T-helper 1 cell treated with Interleukin-12 subunit alpha and Interleukin-12 subunit beta and Interleukin-4 antibody, amounts not matched to agents 30 μg/mL and 1 μg/mL, for 36 hours (primary cell): ENCODE results near the gene LDB3.

Source experiments
- H3K27ac Mint-ChIP-seq: one replicate; pipeline ENCODE4 v1.8.0; 2021; ENCODE audit warnings: mild to moderate bottlenecking, mixed read lengths
- H3K27me3 Mint-ChIP-seq: one replicate; pipeline ENCODE4 v1.8.0; 2021; ENCODE audit warnings: low read depth, mixed read lengths
- H3K36me3 Mint-ChIP-seq: one replicate; pipeline ENCODE4 v1.8.0; 2021; ENCODE audit warnings: low read depth, mixed read lengths
- H3K4me1 Mint-ChIP-seq: one replicate; pipeline ENCODE4 v1.8.0; 2021; ENCODE audit warnings: low read depth, mixed read lengths
- H3K4me3 Mint-ChIP-seq: one replicate; pipeline ENCODE4 v1.8.0; 2021; ENCODE audit warnings: mild to moderate bottlenecking, moderate library complexity, mixed read lengths
- H3K9me3 Mint-ChIP-seq: one replicate; pipeline ENCODE4 v1.8.0; 2021; ENCODE audit warnings: mixed read lengths

Gene LDB3

DNA sequence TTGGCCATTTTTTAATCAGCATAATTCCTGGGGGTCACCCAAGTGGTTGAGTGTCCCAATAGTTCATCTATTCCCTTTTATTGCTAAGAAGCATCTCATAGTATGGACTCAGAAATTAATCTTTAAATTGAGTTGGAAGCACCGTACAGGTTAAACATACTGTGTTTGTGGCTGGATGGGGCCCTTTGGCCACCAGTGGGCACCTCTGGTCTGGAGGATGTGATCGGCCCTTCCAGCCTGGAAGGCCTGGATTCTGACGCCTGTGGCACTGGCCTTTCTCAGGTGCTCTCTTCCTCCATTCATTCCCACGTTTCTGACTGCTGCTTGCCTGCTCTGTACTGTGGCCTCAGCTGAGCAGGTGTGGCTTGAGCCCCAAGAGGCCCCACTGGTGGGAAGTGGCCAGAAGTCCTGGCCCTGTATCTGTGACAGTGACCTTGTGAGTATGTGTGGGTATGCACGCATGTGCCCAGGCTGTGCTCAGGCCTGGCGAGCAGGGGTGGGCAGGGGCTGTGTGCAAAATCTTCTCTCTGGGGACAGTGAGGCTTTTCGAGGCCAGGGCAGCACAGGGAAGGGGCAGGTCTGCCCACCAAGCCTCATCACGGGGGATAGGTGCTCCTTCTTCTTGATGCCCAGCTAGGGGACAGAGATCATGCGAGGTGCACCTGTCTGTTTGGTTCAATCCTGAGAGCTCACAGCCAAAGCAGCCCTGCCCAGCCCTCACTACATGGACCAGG, 30.1 kb downstream of the LDB3 start:
- no peaks in the 10 kb centered on the region for H3K36me3 Mint-ChIP-seq
- H3K27me3 Mint-ChIP-seq, result peaks cover 17% of the 10 kb centered on the region
- no peaks in the 10 kb centered on the region for H3K9me3 Mint-ChIP-seq
- no peak overlapping the region for H3K4me3 Mint-ChIP-seq
- H3K27ac Mint-ChIP-seq, result no peak overlapping the region
- no peaks in the 10 kb centered on the region for H3K4me1 Mint-ChIP-seq

GRCh38 chr10:86699125-86699524, 30.8 kb downstream of the LDB3 start:
- H3K27me3 Mint-ChIP-seq, result peaks cover 17% of the 10 kb centered on the region
- no peaks in the 10 kb centered on the region for H3K9me3 Mint-ChIP-seq
- no peaks in the 10 kb centered on the region for H3K4me1 Mint-ChIP-seq
- no peak overlapping the region for H3K4me3 Mint-ChIP-seq
- H3K36me3 Mint-ChIP-seq, result no peaks in the 10 kb centered on the region
- no peak overlapping the region for H3K27ac Mint-ChIP-seq

DNA sequence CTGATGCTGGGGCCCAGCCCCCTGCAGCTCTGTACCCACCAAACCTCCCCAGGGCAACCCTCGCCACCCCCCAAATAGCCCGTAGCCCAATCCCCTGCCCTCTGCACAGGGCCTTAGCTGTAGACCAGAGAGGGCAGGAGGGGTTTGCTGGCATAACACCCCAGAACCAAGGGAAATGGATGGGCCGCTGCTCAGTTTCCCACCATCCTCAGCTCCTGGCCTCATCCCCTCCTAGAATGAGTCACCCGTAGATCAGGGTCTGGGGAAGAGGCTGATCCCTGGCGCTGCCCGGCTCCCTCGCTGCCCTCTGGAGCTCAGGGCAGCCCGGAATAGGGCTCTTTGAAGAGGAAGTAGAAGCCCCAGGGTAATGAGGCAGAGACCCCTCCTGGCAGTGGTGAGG, 31.2 kb downstream of the LDB3 start:
- H3K4me1 Mint-ChIP-seq, result no peaks in the 10 kb centered on the region
- no peaks in the 10 kb centered on the region for H3K36me3 Mint-ChIP-seq
- no peak overlapping the region for H3K4me3 Mint-ChIP-seq
- peaks cover 17% of the 10 kb centered on the region for H3K27me3 Mint-ChIP-seq
- no peaks in the 10 kb centered on the region for H3K9me3 Mint-ChIP-seq
- H3K27ac Mint-ChIP-seq, result no peak overlapping the region

GRCh38 chr10:86699991-86700840, 31.9 kb downstream of the LDB3 start:
- H3K36me3 Mint-ChIP-seq, result no peaks in the 10 kb centered on the region
- H3K27ac Mint-ChIP-seq, result no peak overlapping the region
- no peaks in the 10 kb centered on the region for H3K9me3 Mint-ChIP-seq
- peaks cover 17% of the 10 kb centered on the region for H3K27me3 Mint-ChIP-seq
- H3K4me1 Mint-ChIP-seq, result no peaks in the 10 kb centered on the region
- no peak overlapping the region for H3K4me3 Mint-ChIP-seq

DNA sequence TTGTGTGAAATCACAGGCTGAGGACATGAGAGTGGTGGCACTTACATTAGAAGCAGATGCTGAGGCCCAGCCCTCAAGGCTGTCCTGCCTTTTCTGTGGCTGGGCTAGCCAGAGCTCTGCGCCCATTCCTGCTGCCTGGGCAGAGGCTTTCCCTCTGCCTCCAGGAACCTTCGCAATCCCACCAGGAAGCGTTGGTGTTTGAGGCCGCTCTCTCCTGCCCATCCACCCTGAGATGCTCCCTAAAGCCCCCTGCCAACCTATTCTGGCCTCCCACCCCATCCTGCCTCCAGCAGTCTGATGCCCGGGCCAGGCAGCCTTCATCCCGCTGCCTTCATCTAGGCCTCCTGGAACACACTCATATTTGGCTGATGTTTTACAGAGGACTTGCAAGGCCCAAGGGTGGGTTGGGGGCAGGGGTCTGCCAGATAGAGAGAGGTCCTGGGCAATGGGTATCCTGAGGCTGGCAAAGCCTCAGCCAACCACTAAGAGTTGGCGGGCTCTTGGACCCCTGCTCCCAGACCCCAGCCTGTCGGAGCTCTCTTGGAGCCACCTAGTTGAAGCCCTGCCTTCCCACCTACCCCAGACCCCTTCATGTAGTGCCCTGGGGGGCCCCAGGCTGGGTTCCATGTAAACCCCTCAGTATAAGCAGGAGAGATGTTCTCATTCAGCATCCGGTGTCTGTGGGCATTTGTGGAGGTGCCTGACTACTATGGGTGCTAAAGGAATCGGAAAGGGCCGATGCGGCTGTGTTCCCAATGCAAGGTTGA, 32.7 kb downstream of the LDB3 start:
- Mint-ChIP-seq H3K27me3 (peaks cover 9% of the 10 kb centered on the region), H3K27ac (no peak overlapping the region), H3K9me3 (no peaks in the 10 kb centered on the region), H3K36me3 (no peaks in the 10 kb centered on the region), H3K4me3 (no peak overlapping the region), H3K4me1 (no peaks in the 10 kb centered on the region)

GRCh38 chr10:86703176-86703575, 34.9 kb downstream of the LDB3 start:
- H3K9me3 Mint-ChIP-seq, result no peaks in the 10 kb centered on the region

GRCh38 chr10:86705139-86705538, 36.8 kb downstream of the LDB3 start:
- Mint-ChIP-seq H3K4me1 (no peaks in the 10 kb centered on the region), H3K27ac (no peak overlapping the region), H3K4me3 (no peak overlapping the region), H3K36me3 (no peaks in the 10 kb centered on the region), H3K27me3 (no peaks in the 10 kb centered on the region), H3K9me3 (no peaks in the 10 kb centered on the region)

More at GRCh38 chr10:86703176-86703575, 34.9 kb downstream of the LDB3 start:
- H3K27ac Mint-ChIP-seq, result no peak overlapping the region
- H3K4me1 Mint-ChIP-seq, result no peaks in the 10 kb centered on the region
- H3K4me3 Mint-ChIP-seq, result no peak overlapping the region
- no peaks in the 10 kb centered on the region for H3K36me3 Mint-ChIP-seq
- H3K27me3 Mint-ChIP-seq, result no peaks in the 10 kb centered on the region

- no peaks in the 10 kb centered on the region for H3K9me3 Mint-ChIP-seq
These were observed 37.6 kb downstream of the LDB3 start for GRCh38 chr10:86705905-86706304.

DNA sequence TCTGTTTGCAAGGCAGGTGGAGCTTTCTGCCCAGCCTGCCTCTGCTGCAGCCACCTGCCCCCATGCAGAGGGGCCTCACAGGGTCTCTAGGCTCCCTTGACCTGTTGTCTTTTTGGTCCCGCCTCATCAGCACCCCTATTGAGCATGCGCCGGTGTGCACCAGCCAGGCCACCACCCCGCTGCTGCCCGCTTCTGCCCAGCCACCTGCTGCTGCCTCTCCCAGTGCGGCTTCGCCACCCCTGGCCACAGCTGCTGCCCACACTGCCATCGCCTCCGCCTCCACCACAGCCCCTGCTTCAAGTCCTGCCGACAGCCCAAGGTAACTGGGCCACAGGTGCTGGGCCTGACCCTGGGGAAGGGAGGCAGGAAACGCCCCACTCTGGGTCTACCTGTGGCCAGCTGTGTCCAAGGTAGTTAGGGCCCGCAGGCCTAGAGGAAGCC, 38.1 kb downstream of the LDB3 start:
- Mint-ChIP-seq H3K9me3 (no peaks in the 10 kb centered on the region), H3K27ac (no peak overlapping the region), H3K4me3 (no peak overlapping the region), H3K4me1 (peaks cover 5% of the 10 kb centered on the region), H3K27me3 (no peaks in the 10 kb centered on the region), H3K36me3 (no peaks in the 10 kb centered on the region)

More at GRCh38 chr10:86705905-86706304, 37.6 kb downstream of the LDB3 start:
- H3K4me3 Mint-ChIP-seq, result no peak overlapping the region
- H3K4me1 Mint-ChIP-seq, result peaks cover 4% of the 10 kb centered on the region
- no peaks in the 10 kb centered on the region for H3K27me3 Mint-ChIP-seq
- no peaks in the 10 kb centered on the region for H3K36me3 Mint-ChIP-seq
- no peak overlapping the region for H3K27ac Mint-ChIP-seq

GRCh38 chr10:86706977-86707376, 38.7 kb downstream of the LDB3 start:
- Mint-ChIP-seq H3K4me1 (peaks cover 5% of the 10 kb centered on the region), H3K27ac (no peak overlapping the region), H3K27me3 (no peaks in the 10 kb centered on the region), H3K9me3 (no peaks in the 10 kb centered on the region), H3K4me3 (no peak overlapping the region), H3K36me3 (no peaks in the 10 kb centered on the region)

DNA sequence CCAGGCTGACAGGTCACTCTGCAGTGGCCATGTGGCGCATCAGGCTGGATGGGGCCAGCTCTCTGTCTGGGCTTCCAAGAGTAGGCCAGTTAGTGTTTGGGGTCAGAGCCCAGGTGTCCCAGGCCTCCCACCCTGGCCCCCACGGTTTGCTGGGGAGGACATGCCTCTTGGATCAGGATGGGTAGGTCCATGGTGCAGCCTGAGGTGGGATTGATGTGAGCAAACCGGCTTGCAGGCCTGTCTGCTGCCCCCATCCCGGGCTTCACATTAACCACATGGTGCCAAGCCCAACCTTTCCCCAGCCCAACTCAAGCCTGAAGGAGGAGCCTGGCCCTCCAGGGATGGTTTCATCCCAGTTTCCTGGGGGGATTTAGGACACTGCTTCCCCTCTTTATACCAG, 39.2 kb downstream of the LDB3 start:
- Mint-ChIP-seq H3K27me3 (no peaks in the 10 kb centered on the region), H3K9me3 (no peaks in the 10 kb centered on the region), H3K4me1 (peaks cover 5% of the 10 kb centered on the region), H3K4me3 (no peak overlapping the region), H3K36me3 (no peaks in the 10 kb centered on the region), H3K27ac (no peak overlapping the region)

DNA sequence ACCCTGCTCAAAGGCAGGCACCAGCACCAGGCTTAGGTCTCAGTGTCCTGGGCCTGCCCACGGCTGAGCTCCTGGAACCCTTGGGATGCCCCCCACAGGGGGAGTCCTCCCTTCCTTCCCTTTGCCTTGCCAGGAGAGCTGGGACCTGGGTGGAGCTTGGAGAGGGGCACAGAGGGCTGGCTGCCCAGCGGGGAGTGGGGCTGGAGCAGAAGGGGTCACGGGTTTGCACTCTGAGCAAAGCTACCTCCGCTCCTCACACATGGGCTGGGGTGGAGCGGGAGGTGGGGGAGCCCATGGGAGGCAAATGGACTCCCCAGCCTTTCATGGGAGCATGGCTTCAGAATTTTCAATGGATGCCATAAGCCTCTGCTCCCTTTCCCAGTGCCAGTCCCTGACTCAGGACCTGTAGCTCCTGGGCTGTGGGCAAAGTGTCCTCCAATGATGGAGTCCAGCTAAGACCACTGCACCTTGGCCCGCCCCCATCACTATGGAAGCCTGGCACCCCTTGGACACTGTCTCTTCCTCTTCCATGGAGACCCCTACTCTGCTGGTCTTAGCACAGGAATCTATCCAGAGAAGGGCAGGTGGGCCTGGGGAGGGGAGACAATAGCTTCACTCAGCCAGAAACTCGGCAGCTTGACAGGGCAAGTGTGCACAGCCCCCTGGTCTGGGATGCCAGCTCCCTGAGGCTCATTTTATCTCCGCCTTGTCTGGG, 39.9 kb downstream of the LDB3 start:
- Mint-ChIP-seq H3K27me3 (no peaks in the 10 kb centered on the region), H3K4me3 (no peak overlapping the region), H3K4me1 (peaks cover 5% of the 10 kb centered on the region), H3K27ac (no peak overlapping the region), H3K36me3 (no peaks in the 10 kb centered on the region), H3K9me3 (no peaks in the 10 kb centered on the region)

- no peaks in the 10 kb centered on the region for H3K9me3 Mint-ChIP-seq
- H3K27me3 Mint-ChIP-seq, result no peaks in the 10 kb centered on the region
- no peaks in the 10 kb centered on the region for H3K36me3 Mint-ChIP-seq
- peaks cover 5% of the 10 kb centered on the region for H3K4me1 Mint-ChIP-seq
- no peak overlapping the region for H3K4me3 Mint-ChIP-seq
- no peak overlapping the region for H3K27ac Mint-ChIP-seq
These were observed 40.6 kb downstream of the LDB3 start for GRCh38 chr10:86708783-86709380.
